HepG2 (cell line): ENCODE measurements around the gene IPO5. TPM values are rescaled to one million over a fixed set of nuclear protein-coding genes. Genes with fewer than 3 reads are reported as not detected.

Source experiments
- ATF1 ChIP-seq: IDR thresholded peaks from 2 replicates; pipeline ENCODE4 v1.6.1; 2016; ENCODE audit warnings: mild to moderate bottlenecking, control low read depth
- BRD4 ChIP-seq: sonication (generic); formaldehyde crosslinking; IDR thresholded peaks from 2 replicates; pipeline ENCODE4 v1.4.0; 2020; ENCODE audit warnings: missing genetic modification reagents
- ESRRA ChIP-seq: sonication (generic); formaldehyde crosslinking; IDR thresholded peaks from 2 replicates; pipeline ENCODE4 v1.5.1; 2020; ENCODE audit warnings: mild to moderate bottlenecking, low read depth, missing genetic modification reagents
- GATA4 ChIP-seq: sonication (generic); IDR thresholded peaks from 2 replicates; pipeline ENCODE4 v1.6.1; 2016; ENCODE audit warnings: antibody characterized with exemption, low read depth, borderline replicate concordance
- MAZ ChIP-seq, 2 experiments: sonication (generic) in 1 of 2; formaldehyde crosslinking in 1 of 2; IDR thresholded peaks; 2 replicates each; pipeline versions ENCODE4 v1.5.0 to v1.6.1; 2012 to 2020; ENCODE audit warnings: low read depth in 2 of 2, mild to moderate bottlenecking in 2 of 2, borderline replicate concordance in 1 of 2, improper control_type of control experiment in 1 of 2, low read length in 1 of 2, missing genetic modification reagents in 1 of 2, moderate library complexity in 1 of 2
- NFIC ChIP-seq: IDR thresholded peaks from 2 replicates; pipeline ENCODE4 v1.6.1; 2012; ENCODE audit warnings: mild to moderate bottlenecking, low read length, inconsistent platforms
- NR2F2 ChIP-seq: IDR thresholded peaks from 2 replicates; pipeline ENCODE4 v1.6.1; 2012; ENCODE audit warnings: low read depth, inconsistent platforms, borderline replicate concordance
- PHF8 ChIP-seq: sonication (generic); formaldehyde crosslinking; IDR thresholded peaks from 2 replicates; pipeline ENCODE4 v1.5.0; 2020; ENCODE audit warnings: missing genetic modification reagents
- POLR2G ChIP-seq: fragments of 200-400 bp; formaldehyde crosslinking; IDR thresholded peaks from 2 replicates; pipeline ENCODE4 v1.6.1; 2018; ENCODE audit warnings: mild to moderate bottlenecking, low read depth, low read length, moderate library complexity
- RXRA ChIP-seq: sonication (generic); formaldehyde crosslinking; IDR thresholded peaks from 2 replicates; pipeline ENCODE4 v1.5.1; 2020; ENCODE audit warnings: missing genetic modification reagents
- ZNF879 ChIP-seq: sonication (generic); formaldehyde crosslinking; IDR thresholded peaks from 2 replicates; pipeline ENCODE4 v1.8.1; 2023; ENCODE audit warnings: missing genetic modification reagents
- ZSCAN21 ChIP-seq: sonication (generic); formaldehyde crosslinking; IDR thresholded peaks from 2 replicates; pipeline ENCODE4 v1.8.0; 2022; ENCODE audit warnings: mild to moderate bottlenecking, missing genetic modification reagents, moderate library complexity, borderline replicate concordance
- polyA plus RNA-seq, 8 experiments: library from polyadenylated mRNA; depleted of rRNA in 3 of 8; stranded (reverse) in 7 of 8; unstranded in 1 of 8; fragments of >200 nt; fragmentation: Illumina TruSeq in 4 of 8; extraction: Trizol in 4 of 8; gene quantifications; 2 replicates each; pipeline versions ENCODE4 v1.2.1 to v1.2.3, GENCODE V29; 2011 to 2016; ENCODE audit warnings: low read depth in 4 of 8, missing spikeins in 1 of 8, mixed read lengths in 1 of 8; ENCODE audit not compliant: insufficient read depth in 1 of 8
- total RNA-seq, 5 experiments: library from RNA; depleted of rRNA; stranded (reverse); fragments of >200 nt; fragmentation: Illumina TruSeq; extraction: Trizol; gene quantifications; 2 replicates each; pipeline ENCODE4 v1.2.3, GENCODE V29; 2016; ENCODE audit warnings: low read depth in 1 of 5
- TF ChIP-seq, protein P1 (sequence below): sonication (generic); formaldehyde crosslinking; IDR thresholded peaks from 2 replicates; pipeline ENCODE4 v1.4.0; 2020; ENCODE audit warnings: missing genetic modification reagents, borderline replicate concordance
- TF ChIP-seq, protein P2 (sequence below): sonication (generic); formaldehyde crosslinking; IDR thresholded peaks from 2 replicates; pipeline ENCODE4 v1.4.0; 2020; ENCODE audit warnings: missing genetic modification reagents, mild to moderate bottlenecking, borderline replicate concordance
- TF ChIP-seq, protein P3 (sequence below): sonication (generic); formaldehyde crosslinking; IDR thresholded peaks from 2 replicates; pipeline ENCODE4 v1.8.1; 2023; ENCODE audit warnings: mild to moderate bottlenecking, moderate library complexity, missing genetic modification reagents
- TF ChIP-seq, protein P4 (sequence below): sonication (generic); formaldehyde crosslinking; conservative IDR thresholded peaks from 2 replicates; pipeline ENCODE4 v1.4.0; 2020; ENCODE audit warnings: missing genetic modification reagents
- TF ChIP-seq, protein P5 (sequence below): sonication (generic); formaldehyde crosslinking; IDR thresholded peaks from 2 replicates; pipeline ENCODE4 v1.4.0; 2020; ENCODE audit warnings: mild to moderate bottlenecking, missing genetic modification reagents
- TF ChIP-seq, protein P6 (sequence below): sonication (generic); formaldehyde crosslinking; IDR thresholded peaks from 2 replicates; pipeline ENCODE4 v1.4.0; 2020; ENCODE audit warnings: missing genetic modification reagents

IPO5 gene
- total and polyA plus RNA-seq, 2 of the 13 experiments (the other 11 are each of a cell fraction or from before 2014, with no cell fraction given), result 155 to 242 TPM

DNA sequence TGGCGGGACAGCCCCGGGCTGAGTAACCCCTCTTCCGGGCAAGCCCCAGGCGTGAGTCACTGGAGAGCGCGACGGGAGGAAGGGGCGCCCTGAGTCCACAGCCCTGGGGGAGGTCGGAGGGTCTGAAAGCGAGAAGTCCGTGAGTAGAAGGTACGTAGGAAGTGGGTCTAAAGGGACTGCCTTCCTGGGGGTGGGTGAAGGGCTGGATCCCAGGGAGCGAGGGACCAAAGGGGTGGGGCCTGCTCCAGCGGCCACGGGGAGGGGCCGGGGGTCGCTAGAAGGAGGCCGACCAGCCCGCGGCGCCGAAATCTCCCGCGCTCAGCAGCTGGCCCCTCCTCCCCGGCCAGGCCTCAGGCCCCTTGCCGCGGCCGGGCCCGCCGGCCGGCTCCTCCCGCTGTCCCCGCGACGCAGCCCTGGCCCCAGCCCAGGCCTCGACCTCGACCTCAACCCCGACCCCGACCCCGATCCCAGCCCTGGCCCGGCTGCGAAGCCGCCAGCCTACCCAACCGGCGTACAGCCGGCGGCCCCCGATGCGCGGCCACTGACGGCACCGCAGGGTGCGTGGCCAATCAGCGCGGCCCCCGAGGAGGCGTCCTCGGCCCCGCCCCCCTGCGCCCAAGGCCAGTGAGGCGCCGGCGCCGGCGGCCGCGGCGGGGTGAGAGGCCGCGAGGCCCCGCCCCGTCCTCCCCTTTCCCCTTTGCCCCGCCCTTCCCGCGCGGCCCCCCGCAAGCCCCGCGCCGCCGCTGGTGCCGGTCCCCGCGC is 22.6 kb downstream of the IPO5 start (continued):
- TF ChIP-seq, protein P1, sequence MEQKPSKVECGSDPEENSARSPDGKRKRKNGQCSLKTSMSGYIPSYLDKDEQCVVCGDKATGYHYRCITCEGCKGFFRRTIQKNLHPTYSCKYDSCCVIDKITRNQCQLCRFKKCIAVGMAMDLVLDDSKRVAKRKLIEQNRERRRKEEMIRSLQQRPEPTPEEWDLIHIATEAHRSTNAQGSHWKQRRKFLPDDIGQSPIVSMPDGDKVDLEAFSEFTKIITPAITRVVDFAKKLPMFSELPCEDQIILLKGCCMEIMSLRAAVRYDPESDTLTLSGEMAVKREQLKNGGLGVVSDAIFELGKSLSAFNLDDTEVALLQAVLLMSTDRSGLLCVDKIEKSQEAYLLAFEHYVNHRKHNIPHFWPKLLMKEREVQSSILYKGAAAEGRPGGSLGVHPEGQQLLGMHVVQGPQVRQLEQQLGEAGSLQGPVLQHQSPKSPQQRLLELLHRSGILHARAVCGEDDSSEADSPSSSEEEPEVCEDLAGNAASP (CRISPR knock-in tag), result peak; percentile 36; the same call in 1 of the 2 replicates
- TF ChIP-seq, protein P2, sequence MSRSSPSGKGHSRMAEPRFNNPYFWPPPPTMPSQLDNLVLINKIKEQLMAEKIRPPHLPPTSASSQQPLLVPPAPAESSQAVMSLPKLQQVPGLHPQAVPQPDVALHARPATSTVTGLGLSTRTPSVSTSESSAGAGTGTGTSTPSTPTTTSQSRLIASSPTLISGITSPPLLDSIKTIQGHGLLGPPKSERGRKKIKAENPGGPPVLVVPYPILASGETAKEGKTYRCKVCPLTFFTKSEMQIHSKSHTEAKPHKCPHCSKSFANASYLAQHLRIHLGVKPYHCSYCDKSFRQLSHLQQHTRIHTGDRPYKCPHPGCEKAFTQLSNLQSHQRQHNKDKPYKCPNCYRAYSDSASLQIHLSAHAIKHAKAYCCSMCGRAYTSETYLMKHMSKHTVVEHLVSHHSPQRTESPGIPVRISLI (CRISPR knock-in tag), result no peak
- TF ChIP-seq, protein P3, sequence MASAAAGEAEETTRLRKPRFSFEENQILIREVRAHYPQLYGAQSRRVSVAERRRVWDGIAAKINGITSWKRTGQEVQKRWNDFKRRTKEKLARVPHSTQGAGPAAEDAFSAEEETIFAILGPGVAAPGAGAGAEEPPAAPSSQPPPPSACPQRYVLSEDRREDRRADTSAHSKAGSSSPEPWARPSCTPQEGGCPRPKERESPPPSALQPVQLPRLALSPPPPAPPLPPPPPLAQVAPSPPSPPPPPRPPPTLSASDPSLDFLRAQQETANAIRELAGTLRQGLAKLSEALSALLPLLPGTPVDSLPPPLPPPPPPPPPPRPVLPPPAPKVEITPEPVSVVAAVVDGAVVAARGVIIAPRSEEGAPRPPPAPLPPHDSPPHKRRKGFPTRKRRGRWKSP (CRISPR knock-in tag), result no peak
- TF ChIP-seq, protein P4, sequence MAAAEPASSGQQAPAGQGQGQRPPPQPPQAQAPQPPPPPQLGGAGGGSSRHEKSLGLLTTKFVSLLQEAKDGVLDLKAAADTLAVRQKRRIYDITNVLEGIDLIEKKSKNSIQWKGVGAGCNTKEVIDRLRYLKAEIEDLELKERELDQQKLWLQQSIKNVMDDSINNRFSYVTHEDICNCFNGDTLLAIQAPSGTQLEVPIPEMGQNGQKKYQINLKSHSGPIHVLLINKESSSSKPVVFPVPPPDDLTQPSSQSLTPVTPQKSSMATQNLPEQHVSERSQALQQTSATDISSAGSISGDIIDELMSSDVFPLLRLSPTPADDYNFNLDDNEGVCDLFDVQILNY (CRISPR knock-in tag), result peak; percentile 90
- TF ChIP-seq PHF8 (CRISPR knock-in tag), result peak; percentile 72; the same call in 1 of the 2 replicates
- peak; percentile 74 for TF ChIP-seq ESRRA (CRISPR knock-in tag)
- TF ChIP-seq ATF1 (CRISPR knock-in tag), result no peak
- TF ChIP-seq BRD4, result peak; percentile 50; the same call in 1 of the 2 replicates
- TF ChIP-seq MAZ (IDR thresholded peaks at IDR 0.05; ENCODE audit: borderline replicate concordance, low read depth, low read length), result peak; percentile 69; the same call in 1 of the 2 replicates
- TF ChIP-seq MAZ (CRISPR knock-in tag; IDR thresholded peaks at IDR 0.05; ENCODE audit: low read depth), result peak; percentile 81
- TF ChIP-seq RXRA, result peak; percentile 68
- TF ChIP-seq GATA4, result peak; percentile 0; the same call in 1 of the 2 replicates
- TF ChIP-seq ZSCAN21, result peak; percentile 64; the same call in 1 of the 2 replicates
- TF ChIP-seq NFIC, result no peak
- TF ChIP-seq ZNF879, result no peak
- TF ChIP-seq, protein P5, sequence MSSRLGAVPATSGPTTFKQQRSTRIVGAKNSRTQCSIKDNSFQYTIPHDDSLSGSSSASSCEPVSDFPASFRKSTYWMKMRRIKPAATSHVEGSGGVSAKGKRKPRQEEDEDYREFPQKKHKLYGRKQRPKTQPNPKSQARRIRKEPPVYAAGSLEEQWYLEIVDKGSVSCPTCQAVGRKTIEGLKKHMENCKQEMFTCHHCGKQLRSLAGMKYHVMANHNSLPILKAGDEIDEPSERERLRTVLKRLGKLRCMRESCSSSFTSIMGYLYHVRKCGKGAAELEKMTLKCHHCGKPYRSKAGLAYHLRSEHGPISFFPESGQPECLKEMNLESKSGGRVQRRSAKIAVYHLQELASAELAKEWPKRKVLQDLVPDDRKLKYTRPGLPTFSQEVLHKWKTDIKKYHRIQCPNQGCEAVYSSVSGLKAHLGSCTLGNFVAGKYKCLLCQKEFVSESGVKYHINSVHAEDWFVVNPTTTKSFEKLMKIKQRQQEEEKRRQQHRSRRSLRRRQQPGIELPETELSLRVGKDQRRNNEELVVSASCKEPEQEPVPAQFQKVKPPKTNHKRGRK (CRISPR knock-in tag), result no peak
- peak; percentile 91; the same call in 1 of the 2 replicates for TF ChIP-seq NR2F2
- TF ChIP-seq POLR2G, result peak; percentile 67
- TF ChIP-seq, protein P6, sequence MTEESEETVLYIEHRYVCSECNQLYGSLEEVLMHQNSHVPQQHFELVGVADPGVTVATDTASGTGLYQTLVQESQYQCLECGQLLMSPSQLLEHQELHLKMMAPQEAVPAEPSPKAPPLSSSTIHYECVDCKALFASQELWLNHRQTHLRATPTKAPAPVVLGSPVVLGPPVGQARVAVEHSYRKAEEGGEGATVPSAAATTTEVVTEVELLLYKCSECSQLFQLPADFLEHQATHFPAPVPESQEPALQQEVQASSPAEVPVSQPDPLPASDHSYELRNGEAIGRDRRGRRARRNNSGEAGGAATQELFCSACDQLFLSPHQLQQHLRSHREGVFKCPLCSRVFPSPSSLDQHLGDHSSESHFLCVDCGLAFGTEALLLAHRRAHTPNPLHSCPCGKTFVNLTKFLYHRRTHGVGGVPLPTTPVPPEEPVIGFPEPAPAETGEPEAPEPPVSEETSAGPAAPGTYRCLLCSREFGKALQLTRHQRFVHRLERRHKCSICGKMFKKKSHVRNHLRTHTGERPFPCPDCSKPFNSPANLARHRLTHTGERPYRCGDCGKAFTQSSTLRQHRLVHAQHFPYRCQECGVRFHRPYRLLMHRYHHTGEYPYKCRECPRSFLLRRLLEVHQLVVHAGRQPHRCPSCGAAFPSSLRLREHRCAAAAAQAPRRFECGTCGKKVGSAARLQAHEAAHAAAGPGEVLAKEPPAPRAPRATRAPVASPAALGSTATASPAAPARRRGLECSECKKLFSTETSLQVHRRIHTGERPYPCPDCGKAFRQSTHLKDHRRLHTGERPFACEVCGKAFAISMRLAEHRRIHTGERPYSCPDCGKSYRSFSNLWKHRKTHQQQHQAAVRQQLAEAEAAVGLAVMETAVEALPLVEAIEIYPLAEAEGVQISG (CRISPR knock-in tag), result peak; percentile 83
